Calu3 (cell line): ENCODE results near the gene OR2B3. TPM values are rescaled to one million over a fixed set of nuclear protein-coding genes. Genes with fewer than 3 reads are reported as not detected.
A peak's percentile ranks its signal among the peaks of the same experiment; 100 is the strongest.

Source experiments
- BruUV-seq: library from RNA; stranded (reverse); fragments of 400-500 nt; replicated peaks from 2 replicates; lab custom pipeline; 2021; lab: Mats Ljungman, UMichigan
- CTCF ChIA-PET: fragments of 300-600 bp; sonication (Branson Sonifier 250); formaldehyde crosslinking; loops from one replicate; lab custom pipeline; 2022; ENCODE audit warnings: antibody characterized with exemption; lab: Charles Lee
- DNase-seq: peaks from one replicate; pipeline ENCODE4 v3.0.0; 2022
- H3K27ac Mint-ChIP-seq: one replicate; pipeline ENCODE4 v1.8.0; 2022; ENCODE audit warnings: mixed read lengths; ENCODE audit not compliant: unreplicated experiment
- H3K27me3 Mint-ChIP-seq: one replicate; pipeline ENCODE4 v1.8.0; 2022; ENCODE audit warnings: mixed read lengths; ENCODE audit not compliant: unreplicated experiment
- H3K36me3 Mint-ChIP-seq: one replicate; pipeline ENCODE4 v1.8.0; 2022; ENCODE audit warnings: mild to moderate bottlenecking, moderate library complexity, mixed read lengths; ENCODE audit not compliant: insufficient read depth, unreplicated experiment
- H3K4me1 Mint-ChIP-seq: one replicate; pipeline ENCODE4 v1.8.0; 2022; ENCODE audit warnings: mild to moderate bottlenecking, low read depth, mixed read lengths; ENCODE audit not compliant: unreplicated experiment
- H3K4me3 Mint-ChIP-seq: one replicate; pipeline ENCODE4 v1.8.0; 2022; ENCODE audit warnings: mild to moderate bottlenecking, low read depth, moderate library complexity, mixed read lengths; ENCODE audit not compliant: unreplicated experiment
- H3K9me3 Mint-ChIP-seq: one replicate; pipeline ENCODE4 v1.8.0; 2022; ENCODE audit warnings: low read depth, mixed read lengths; ENCODE audit not compliant: unreplicated experiment
- intact Hi-C: fragments of 100-400 bp; cut with micrococcal nuclease; formaldehyde crosslinking; loops from one replicate; pipeline ENCODE4 v1.10.0; 2022; ENCODE audit not compliant: unreplicated experiment
- total RNA-seq: library from RNA; stranded (reverse); gene quantifications from 2 replicates; pipeline ENCODE4 v1.2.3, GENCODE V29; 2022
- TF ChIP-seq, protein P1 (sequence below): fragments of 200-600 bp; IDR thresholded peaks from one replicate; pipeline ENCODE4 v1.8.0; 2022; ENCODE audit warnings: antibody characterized with exemption; ENCODE audit not compliant: unreplicated experiment

The OR2B3 gene
- total RNA-seq, 1 experiment from 2014 or later, result not detected

DNA sequence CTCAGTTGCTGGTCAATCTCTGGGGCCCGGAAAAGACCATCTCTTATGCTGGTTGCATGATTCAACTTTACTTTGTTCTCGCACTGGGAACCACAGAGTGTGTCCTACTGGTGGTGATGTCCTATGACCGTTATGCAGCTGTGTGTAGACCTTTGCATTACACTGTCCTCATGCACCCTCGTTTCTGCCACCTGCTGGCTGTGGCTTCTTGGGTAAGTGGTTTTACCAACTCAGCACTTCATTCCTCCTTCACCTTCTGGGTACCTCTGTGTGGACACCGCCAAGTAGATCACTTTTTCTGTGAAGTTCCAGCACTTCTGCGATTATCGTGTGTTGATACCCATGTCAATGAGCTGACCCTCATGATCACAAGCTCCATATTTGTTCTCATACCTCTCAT, 25.0 kb upstream of the OR2B3 start:
- Mint-ChIP-seq H3K9me3 (no peaks in the 10 kb centered on the region), H3K4me1 (no peaks in the 10 kb centered on the region), H3K27ac (no peak overlapping the region), H3K27me3 (no peaks in the 10 kb centered on the region), H3K36me3 (no peaks in the 10 kb centered on the region), H3K4me3 (no peak overlapping the region)
- peak; percentile 34 for DNase-seq
- BruUV-seq, result no TSS peak
- CTCF ChIA-PET, result interaction anchor here (0.6 kb wide), 1 partner anchor 110 kb away, joined by 7 read pairs; no protein-coding TSS in a partner anchor
- intact Hi-C loops, result no loop called here
- TF ChIP-seq, protein P1, sequence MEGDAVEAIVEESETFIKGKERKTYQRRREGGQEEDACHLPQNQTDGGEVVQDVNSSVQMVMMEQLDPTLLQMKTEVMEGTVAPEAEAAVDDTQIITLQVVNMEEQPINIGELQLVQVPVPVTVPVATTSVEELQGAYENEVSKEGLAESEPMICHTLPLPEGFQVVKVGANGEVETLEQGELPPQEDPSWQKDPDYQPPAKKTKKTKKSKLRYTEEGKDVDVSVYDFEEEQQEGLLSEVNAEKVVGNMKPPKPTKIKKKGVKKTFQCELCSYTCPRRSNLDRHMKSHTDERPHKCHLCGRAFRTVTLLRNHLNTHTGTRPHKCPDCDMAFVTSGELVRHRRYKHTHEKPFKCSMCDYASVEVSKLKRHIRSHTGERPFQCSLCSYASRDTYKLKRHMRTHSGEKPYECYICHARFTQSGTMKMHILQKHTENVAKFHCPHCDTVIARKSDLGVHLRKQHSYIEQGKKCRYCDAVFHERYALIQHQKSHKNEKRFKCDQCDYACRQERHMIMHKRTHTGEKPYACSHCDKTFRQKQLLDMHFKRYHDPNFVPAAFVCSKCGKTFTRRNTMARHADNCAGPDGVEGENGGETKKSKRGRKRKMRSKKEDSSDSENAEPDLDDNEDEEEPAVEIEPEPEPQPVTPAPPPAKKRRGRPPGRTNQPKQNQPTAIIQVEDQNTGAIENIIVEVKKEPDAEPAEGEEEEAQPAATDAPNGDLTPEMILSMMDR, result no peak

DNA sequence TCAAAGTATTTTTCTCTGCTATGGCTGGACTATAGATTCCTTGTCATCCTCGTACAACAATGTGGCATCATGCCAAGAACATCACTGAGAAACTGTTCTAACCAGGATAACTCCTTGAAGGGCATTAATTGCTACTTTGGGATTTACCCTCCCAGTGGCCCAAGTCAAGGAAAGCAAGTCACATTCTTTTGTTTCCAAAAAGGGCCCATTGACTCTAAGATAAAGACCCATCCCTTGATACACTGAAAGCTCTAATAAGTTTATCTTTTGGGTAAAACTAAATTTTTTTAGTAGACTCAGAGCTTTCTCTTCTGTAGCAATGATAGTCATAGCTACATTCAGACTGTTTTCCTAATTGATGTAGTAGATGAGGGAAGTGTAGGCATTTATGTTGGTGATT, 20.6 kb upstream of the OR2B3 start, which contains the start of gene OR2J3:
OR2J3 (plus strand) TSS at position 301 of the 400 bp plus-strand sequence. CDS start 3,833 bp downstream, outside the sequence.
- Mint-ChIP-seq H3K27me3 (no peaks in the 10 kb centered on the region), H3K36me3 (no peaks in the 10 kb centered on the region), H3K9me3 (peaks cover 7% of the 10 kb centered on the region), H3K4me3 (no peak within 1 kb of the TSS), H3K27ac (no peak within 1 kb of the TSS), H3K4me1 (no peaks in the 10 kb centered on the region)
- intact Hi-C loops, result no loop called here
- TF ChIP-seq, protein P1, result no peak
- no TSS peak for BruUV-seq
- CTCF ChIA-PET, result interaction anchor here (0.6 kb wide), 1 partner anchor 75 kb away, joined by 5 read pairs; no protein-coding TSS in a partner anchor
- DNase-seq, result no peak

DNA sequence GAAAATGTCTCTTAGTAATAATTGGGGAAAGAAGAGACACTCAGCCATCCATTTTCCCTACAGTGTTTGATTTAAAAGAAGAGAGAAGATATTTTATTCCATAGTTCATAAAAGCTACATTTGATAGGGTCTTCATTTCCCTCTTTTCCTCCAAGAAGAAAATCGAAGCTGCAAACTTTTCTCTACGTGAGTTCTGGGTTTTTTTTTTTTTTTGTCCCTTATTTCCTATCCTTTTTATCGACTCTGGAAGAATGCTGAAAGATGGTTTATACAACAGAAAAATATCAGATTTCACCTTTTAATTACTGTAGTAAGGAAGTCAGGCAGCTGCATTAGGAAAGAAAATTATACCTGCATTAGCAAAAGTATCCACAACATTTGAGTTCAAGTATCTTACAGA, 12.1 kb upstream of the OR2B3 start, which contains the start of gene OR2J1:
OR2J1 (plus strand) TSS at position 301 of the 400 bp plus-strand sequence. CDS start 1,453 bp downstream, outside the sequence.
- H3K4me3 Mint-ChIP-seq, result no peak within 1 kb of the TSS
- no peaks in the 10 kb centered on the region for H3K4me1 Mint-ChIP-seq
- DNase-seq, result no peak
- CTCF ChIA-PET, result interaction anchor here (0.7 kb wide), 1 partner anchor 72 kb away, joined by 6 read pairs; no protein-coding TSS in a partner anchor
- H3K36me3 Mint-ChIP-seq, result no peaks in the 10 kb centered on the region
- TF ChIP-seq, protein P1, result no peak
- no peaks in the 10 kb centered on the region for H3K27me3 Mint-ChIP-seq
- H3K27ac Mint-ChIP-seq, result no peak within 1 kb of the TSS
- H3K9me3 Mint-ChIP-seq, result peaks cover 10% of the 10 kb centered on the region
- no TSS peak for BruUV-seq
- intact Hi-C loops, result no loop called here

DNA sequence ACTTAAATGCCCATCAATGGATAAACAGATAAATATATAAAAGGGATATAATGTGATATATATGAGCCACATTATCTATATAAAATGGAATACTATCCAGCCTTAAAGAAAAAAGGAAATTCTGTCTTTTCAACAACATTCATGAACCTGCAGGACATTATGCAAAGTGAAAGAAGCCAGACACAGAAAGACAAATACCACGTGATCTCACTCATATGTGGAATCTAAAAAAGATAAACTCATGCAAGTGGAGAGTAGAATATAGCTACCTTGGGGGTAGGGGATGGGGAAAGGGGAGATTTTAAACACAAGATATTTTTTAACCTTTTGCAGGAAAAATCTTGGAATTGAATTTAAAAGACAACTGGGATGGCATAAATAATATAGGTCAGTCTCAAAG, 10.7 kb upstream of the OR2B3 start:
- H3K4me1 Mint-ChIP-seq, result no peaks in the 10 kb centered on the region
- peaks cover 3% of the 10 kb centered on the region for H3K9me3 Mint-ChIP-seq
- no TSS peak for BruUV-seq
- no peak overlapping the region for H3K4me3 Mint-ChIP-seq
- no peak for DNase-seq
- no peaks in the 10 kb centered on the region for H3K27me3 Mint-ChIP-seq
- TF ChIP-seq, protein P1, result no peak
- H3K36me3 Mint-ChIP-seq, result no peaks in the 10 kb centered on the region
- no peak overlapping the region for H3K27ac Mint-ChIP-seq
- intact Hi-C loops, result no loop called here
- CTCF ChIA-PET, result no interaction called here
